ENCODE measurements around the gene HSPB7.
"Not testable (repeated sequence)": the region's sequence is repeated elsewhere in the genome, so short reads cannot be mapped to it uniquely, and the experiment has no call there.

Gene HSPB7

GRCh38 chr1:16017461-16018303, at the start of gene HSPB7:
Gene HSPB7 (minus strand): TSS chr1:16018043. CDS start chr1:16017963, 80 bp downstream.
- no peaks in the 10 kb centered on the region for H3K9me3 ChIP-seq (ENCODE audit: low read depth, low read length)
- H3K9ac ChIP-seq (ENCODE audit: insufficient read length), result no peak within 1 kb of the TSS
- no peak within 1 kb of the TSS for H3K27ac ChIP-seq
- no peak for DNase-seq (ENCODE audit: low read depth, low spot score)
- no peak for TF ChIP-seq EZH2 (IDR thresholded peaks at IDR 0.05)
- no peak for TF ChIP-seq POLR2AphosphoS5 (IDR thresholded peaks at IDR 0.05; ENCODE audit: borderline replicate concordance, low read depth, low read length)
- no peak for TF ChIP-seq FOXP2 (optimal IDR thresholded peaks at IDR 0.05; ENCODE audit: control extremely low read depth, extremely low read length, insufficient read depth)
- H3K4me3 ChIP-seq, result no peak within 1 kb of the TSS
- no peaks in the 10 kb centered on the region for H3K36me3 ChIP-seq (ENCODE audit: insufficient read depth, low read length)

GRCh38 chr1:16067127-16067768, 49.4 kb upstream of the HSPB7 start:
- no peak for TF ChIP-seq POLR2AphosphoS5 (IDR thresholded peaks at IDR 0.05; ENCODE audit: borderline replicate concordance, low read depth, low read length)
- no peak for TF ChIP-seq EZH2 (IDR thresholded peaks at IDR 0.05)
- no peak for TF ChIP-seq FOXP2 (optimal IDR thresholded peaks at IDR 0.05; ENCODE audit: control extremely low read depth, extremely low read length, insufficient read depth)
- no peak for DNase-seq (ENCODE audit: low read depth, low spot score)
- Histone ChIP-seq H3K9me3 (ENCODE audit: low read depth, low read length) (no peaks in the 10 kb centered on the region), H3K9ac (ENCODE audit: insufficient read length) (no peak overlapping the region), H3K4me3 (no peak overlapping the region), H3K27ac (no peak overlapping the region), H3K36me3 (ENCODE audit: insufficient read depth, low read length) (no peaks in the 10 kb centered on the region)

GRCh38 chr1:16066245-16066644, 48.4 kb upstream of the HSPB7 start:
- no peak for DNase-seq (ENCODE audit: low read depth, low spot score)
- no peak for TF ChIP-seq FOXP2 (optimal IDR thresholded peaks at IDR 0.05; ENCODE audit: control extremely low read depth, extremely low read length, insufficient read depth)
- no peak for TF ChIP-seq EZH2 (IDR thresholded peaks at IDR 0.05)
- no peak for TF ChIP-seq POLR2AphosphoS5 (IDR thresholded peaks at IDR 0.05; ENCODE audit: borderline replicate concordance, low read depth, low read length)
- no peak overlapping the region for H3K4me3 ChIP-seq
- H3K9ac ChIP-seq (ENCODE audit: insufficient read length), result no peak overlapping the region
- H3K36me3 ChIP-seq (ENCODE audit: insufficient read depth, low read length), result no peaks in the 10 kb centered on the region
- H3K27ac ChIP-seq, result no peak overlapping the region
- H3K9me3 ChIP-seq (ENCODE audit: low read depth, low read length), result no peaks in the 10 kb centered on the region

GRCh38 chr1:16065269-16065576, 47.4 kb upstream of the HSPB7 start:
- no peak for DNase-seq (ENCODE audit: low read depth, low spot score)
- Histone ChIP-seq H3K4me3 (no peak overlapping the region), H3K27ac (no peak overlapping the region), H3K36me3 (ENCODE audit: insufficient read depth, low read length) (no peaks in the 10 kb centered on the region), H3K9ac (ENCODE audit: insufficient read length) (no peak overlapping the region), H3K9me3 (ENCODE audit: low read depth, low read length) (no peaks in the 10 kb centered on the region)
- TF ChIP-seq POLR2AphosphoS5 (IDR thresholded peaks at IDR 0.05; ENCODE audit: borderline replicate concordance, low read depth, low read length) (no peak), EZH2 (IDR thresholded peaks at IDR 0.05) (no peak), FOXP2 (optimal IDR thresholded peaks at IDR 0.05; ENCODE audit: control extremely low read depth, extremely low read length, insufficient read depth) (no peak)

GRCh38 chr1:16064536-16065268, 46.9 kb upstream of the HSPB7 start:
- Histone ChIP-seq H3K4me3 (no peak overlapping the region), H3K36me3 (ENCODE audit: insufficient read depth, low read length) (no peaks in the 10 kb centered on the region), H3K27ac (no peak overlapping the region), H3K9me3 (ENCODE audit: low read depth, low read length) (no peaks in the 10 kb centered on the region), H3K9ac (ENCODE audit: insufficient read length) (no peak overlapping the region)
- no peak for DNase-seq (ENCODE audit: low read depth, low spot score)
- TF ChIP-seq FOXP2 (optimal IDR thresholded peaks at IDR 0.05; ENCODE audit: control extremely low read depth, extremely low read length, insufficient read depth), result no peak
- no peak for TF ChIP-seq EZH2 (IDR thresholded peaks at IDR 0.05)
- no peak for TF ChIP-seq POLR2AphosphoS5 (IDR thresholded peaks at IDR 0.05; ENCODE audit: borderline replicate concordance, low read depth, low read length)

- Histone ChIP-seq H3K9me3 (ENCODE audit: low read depth, low read length) (no peaks in the 10 kb centered on the region), H3K36me3 (ENCODE audit: insufficient read depth, low read length) (no peaks in the 10 kb centered on the region), H3K27ac (no peak overlapping the region), H3K9ac (ENCODE audit: insufficient read length) (no peak overlapping the region), H3K4me3 (no peak overlapping the region)
- TF ChIP-seq EZH2 (IDR thresholded peaks at IDR 0.05), result no peak
- no peak for TF ChIP-seq POLR2AphosphoS5 (IDR thresholded peaks at IDR 0.05; ENCODE audit: borderline replicate concordance, low read depth, low read length)
- no peak for TF ChIP-seq FOXP2 (optimal IDR thresholded peaks at IDR 0.05; ENCODE audit: control extremely low read depth, extremely low read length, insufficient read depth)
- no peak for DNase-seq (ENCODE audit: low read depth, low spot score)
Observed at GRCh38 chr1:16063921-16064320, 46.1 kb upstream of the HSPB7 start.

- Histone ChIP-seq H3K9ac (ENCODE audit: insufficient read length) (no peak overlapping the region), H3K36me3 (ENCODE audit: insufficient read depth, low read length) (no peaks in the 10 kb centered on the region), H3K27ac (no peak overlapping the region), H3K9me3 (ENCODE audit: low read depth, low read length) (no peaks in the 10 kb centered on the region), H3K4me3 (no peak overlapping the region)
- no peak for DNase-seq (ENCODE audit: low read depth, low spot score)
- TF ChIP-seq EZH2 (IDR thresholded peaks at IDR 0.05) (no peak), FOXP2 (optimal IDR thresholded peaks at IDR 0.05; ENCODE audit: control extremely low read depth, extremely low read length, insufficient read depth) (no peak), POLR2AphosphoS5 (IDR thresholded peaks at IDR 0.05; ENCODE audit: borderline replicate concordance, low read depth, low read length) (no peak)
Observed at GRCh38 chr1:16063226-16063829, 45.5 kb upstream of the HSPB7 start.

- H3K4me3 ChIP-seq; H3K9ac ChIP-seq (ENCODE audit: insufficient read length); H3K9me3 ChIP-seq (ENCODE audit: low read depth, low read length); H3K27ac ChIP-seq; H3K36me3 ChIP-seq (ENCODE audit: insufficient read depth, low read length); DNase-seq (ENCODE audit: low read depth, low spot score): not testable (repeated sequence)
Observed at GRCh38 chr1:16062687-16063075, 44.8 kb upstream of the HSPB7 start.

- H3K36me3 ChIP-seq (ENCODE audit: insufficient read depth, low read length); H3K9ac ChIP-seq (ENCODE audit: insufficient read length); DNase-seq (ENCODE audit: low read depth, low spot score); H3K4me3 ChIP-seq; H3K27ac ChIP-seq; H3K9me3 ChIP-seq (ENCODE audit: low read depth, low read length): not testable (repeated sequence)
Observed at GRCh38 chr1:16061989-16062686, 44.3 kb upstream of the HSPB7 start.
